Vagina (tissue), 2 donors: ENCODE measurements around the gene ADCY3. TPM values are rescaled to one million over a fixed set of nuclear protein-coding genes. Genes with fewer than 3 reads are reported as not detected.
A peak's percentile ranks its signal among the peaks of the same experiment; 100 is the strongest.

Experiments
- DNase-seq, 2 donors: peaks; one replicate each; pipeline ENCODE4 v3.0.0-alpha.2; 2017; ENCODE audit errors: extremely low spot score in 2 of 2
- H3K27ac ChIP-seq: fragments of 200-600 bp; sonication (generic); one replicate; pipeline ENCODE4 v1.5.1; 2019
- H3K27me3 ChIP-seq: fragments of 200-600 bp; sonication (generic); one replicate; pipeline ENCODE4 v1.5.1; 2019
- H3K36me3 ChIP-seq, 2 donors: fragments of 200-600 bp; sonication (generic); one replicate each; pipeline ENCODE4 v1.5.1; 2017 to 2019
- H3K4me1 ChIP-seq: fragments of 200-600 bp; sonication (generic); one replicate; pipeline ENCODE4 v1.5.1; 2019
- H3K4me3 ChIP-seq, 2 donors: fragments of 200-600 bp; sonication (generic); 1 replicate in 1 of 2; 2 replicates in 1 of 2; pipeline ENCODE4 v1.5.1; 2016 to 2019
- H3K9me3 ChIP-seq: fragments of 200-600 bp; sonication (generic); one replicate; pipeline ENCODE4 v1.5.1; 2019
- CTCF ChIP-seq, 3 experiments: fragments of 450-650 bp in 2 of 3; fragments of 200-600 bp in 1 of 3; sonication (generic) in 1 of 3; IDR thresholded peaks; one replicate each; pipeline ENCODE4 v1.5.1; 2017 to 2019; ENCODE audit warnings: antibody characterized with exemption in 3 of 3, mild to moderate bottlenecking in 2 of 3, moderate library complexity in 2 of 3
- POLR2A ChIP-seq, 2 donors: fragments of 450-650 bp; IDR thresholded peaks; one replicate each; pipeline ENCODE4 v1.6.1; 2017; ENCODE audit warnings: antibody characterized with exemption in 2 of 2, mild to moderate bottlenecking in 2 of 2, moderate library complexity in 2 of 2
- POLR2AphosphoS5 ChIP-seq, 2 donors: sonication (generic); formaldehyde crosslinking; IDR thresholded peaks; one replicate each; pipeline ENCODE4 v1.9.0; 2017; ENCODE audit warnings: antibody characterized with exemption in 2 of 2, mild to moderate bottlenecking in 2 of 2, low read depth in 1 of 2; ENCODE audit not compliant: insufficient read depth in 1 of 2
- intact Hi-C: fragments of 100-400 bp; cut with DNase I; formaldehyde crosslinking; loops from one replicate; pipeline ENCODE4 v1.15.1; 2023
- total RNA-seq: library from RNA; depleted of rRNA; stranded (reverse); fragments of >200 nt; gene quantifications from one replicate; pipeline ENCODE4 v1.2.3, GENCODE V29; 2016

ADCY3 gene
- total RNA-seq, 1 donor from 2014 or later: 90.6 TPM

- peak overlapping the region; percentile 71 for H3K27ac ChIP-seq
- TF ChIP-seq CTCF (IDR thresholded peaks at IDR 0.05) (no peak), POLR2A (IDR thresholded peaks at IDR 0.05) (no peak), POLR2AphosphoS5 (IDR thresholded peaks at IDR 0.05; ENCODE audit: insufficient read depth in 1 of 2, low read depth in 1 of 2) (no peak)
These were observed 34.6 kb downstream of the ADCY3 start for GRCh38 chr2:24885221-24886125.

GRCh38 chr2:24883946-24884345 lies 36.1 kb downstream of the ADCY3 start:
- DNase-seq: peak in 1 of 2 donors; percentile 25
- H3K27me3 ChIP-seq: no peaks in the 10 kb centered on the region
- no peak overlapping the region for H3K4me3 ChIP-seq
- no peak for TF ChIP-seq CTCF (IDR thresholded peaks at IDR 0.05)
- TF ChIP-seq POLR2AphosphoS5 (IDR thresholded peaks at IDR 0.05; ENCODE audit: insufficient read depth in 1 of 2, low read depth in 1 of 2): peak in 1 of 2 donors; percentile 37
- no peak for TF ChIP-seq POLR2A (IDR thresholded peaks at IDR 0.05)
- peaks cover 23% of the 10 kb centered on the region for H3K4me1 ChIP-seq
- intact Hi-C loops: no loop called here
- peak overlapping the region; percentile 60 for H3K27ac ChIP-seq
- H3K9me3 ChIP-seq: no peaks in the 10 kb centered on the region
- H3K36me3 ChIP-seq: no peaks in the 10 kb centered on the region

More at GRCh38 chr2:24885221-24886125, 34.6 kb downstream of the ADCY3 start:
- no peaks in the 10 kb centered on the region for H3K9me3 ChIP-seq
- peaks cover 13% of the 10 kb centered on the region for H3K4me1 ChIP-seq
- intact Hi-C loops: no loop called here
- H3K27me3 ChIP-seq: no peaks in the 10 kb centered on the region
- no peak overlapping the region for H3K4me3 ChIP-seq
- H3K36me3 ChIP-seq: no peaks in the 10 kb centered on the region
- DNase-seq: peak in 1 of 2 donors; percentile 92

GRCh38 chr2:24881623-24882022 lies 38.4 kb downstream of the ADCY3 start:
- Histone ChIP-seq H3K27me3 (no peaks in the 10 kb centered on the region), H3K27ac (no peak overlapping the region), H3K4me3 (no peak overlapping the region), H3K36me3 (no peaks in the 10 kb centered on the region), H3K4me1 (peaks cover 22% of the 10 kb centered on the region), H3K9me3 (no peaks in the 10 kb centered on the region)
- no peak for DNase-seq
- TF ChIP-seq CTCF (IDR thresholded peaks at IDR 0.05) (no peak), POLR2A (IDR thresholded peaks at IDR 0.05) (no peak), POLR2AphosphoS5 (IDR thresholded peaks at IDR 0.05; ENCODE audit: insufficient read depth in 1 of 2, low read depth in 1 of 2) (no peak)
- intact Hi-C loops: no loop called here

GRCh38 chr2:24881158-24881557 lies 38.9 kb downstream of the ADCY3 start:
- intact Hi-C loops: no loop called here
- Histone ChIP-seq H3K27ac (no peak overlapping the region), H3K4me1 (peaks cover 18% of the 10 kb centered on the region), H3K4me3 (no peak overlapping the region), H3K9me3 (no peaks in the 10 kb centered on the region), H3K36me3 (no peaks in the 10 kb centered on the region), H3K27me3 (no peaks in the 10 kb centered on the region)
- DNase-seq: no peak
- TF ChIP-seq CTCF (IDR thresholded peaks at IDR 0.05) (no peak), POLR2A (IDR thresholded peaks at IDR 0.05) (no peak)

- no peak for DNase-seq
- no peak overlapping the region for H3K4me3 ChIP-seq
- no peaks in the 10 kb centered on the region for H3K27me3 ChIP-seq
- intact Hi-C loops: no loop called here
- no peaks in the 10 kb centered on the region for H3K9me3 ChIP-seq
- TF ChIP-seq POLR2AphosphoS5 (IDR thresholded peaks at IDR 0.05; ENCODE audit: insufficient read depth in 1 of 2, low read depth in 1 of 2) (no peak), CTCF (IDR thresholded peaks at IDR 0.05) (no peak), POLR2A (IDR thresholded peaks at IDR 0.05) (no peak)
- peaks cover 18% of the 10 kb centered on the region for H3K4me1 ChIP-seq
- H3K27ac ChIP-seq: peak overlapping the region; percentile 46
- H3K36me3 ChIP-seq: no peaks in the 10 kb centered on the region
These were observed 41.7 kb downstream of the ADCY3 start for GRCh38 chr2:24878341-24878740.
